HepG2 (cell line): ENCODE measurements around the gene PGRMC2. TPM values are rescaled to one million over a fixed set of nuclear protein-coding genes. Genes with fewer than 3 reads are reported as not detected.
"Not testable (repeated sequence)": the region's sequence is repeated elsewhere in the genome, so short reads cannot be mapped to it uniquely, and the experiment has no call there.

Experiments used
- ATAC-seq: fragments of 200-7000 bp; cut with Tn5 transposase; 3 replicates; pipeline ENCODE4 v1.9.1; 2020; ENCODE audit warnings: mild to moderate bottlenecking, moderate library complexity
- BruUV-seq: library from RNA; stranded (reverse); fragments of 400-500 nt; replicated peaks from 2 replicates; lab custom pipeline; 2021; lab: Mats Ljungman, UMichigan
- CTCF ChIA-PET: fragments of 300-600 bp; formaldehyde crosslinking; extraction: SDS; loops from one replicate; lab custom pipeline; 2021; ENCODE audit warnings: low total read pairs, inconsistent platforms, low intra/inter-chr PET ratio; lab: Yijun Ruan, JAX
- POLR2A ChIA-PET: fragments of 350-600 bp; sonication (Branson Sonifier 250); formaldehyde crosslinking; loops from one replicate; lab custom pipeline; 2020; ENCODE audit warnings: antibody characterized with exemption, inconsistent platforms; lab: Yijun Ruan, JAX
- DNase-seq: peaks from one replicate; pipeline ENCODE4 v3.0.0-alpha.2; 2015; ENCODE audit warnings: low spot score
- FAIRE-seq: peaks from 3 replicates; lab custom pipeline; 2011; peaks lifted over from hg19 to GRCh38; lab: Jason Lieb, UNC
- H2AFZ ChIP-seq: one replicate; pipeline ENCODE4 v1.6.1; 2011; ENCODE audit warnings: low read length, inconsistent platforms
- H3K27ac ChIP-seq: fragments of 300-600 bp; 3 replicates; pipeline ENCODE4 v1.8.0; 2011; ENCODE audit warnings: mixed run types, mild to moderate bottlenecking, mixed read lengths, low read length, inconsistent platforms; ENCODE audit not compliant: insufficient read depth; ENCODE audit errors: extremely low read length
- H3K27me3 ChIP-seq, 2 experiments: fragments of 200-600 bp in 1 of 2; 2 replicates in 1 of 2; 3 replicates in 1 of 2; pipeline versions ENCODE4 v1.6.0 to v1.8.0; 2011; ENCODE audit warnings: low read length in 2 of 2, mild to moderate bottlenecking in 2 of 2, moderate library complexity in 2 of 2, inconsistent platforms in 1 of 2; ENCODE audit not compliant: insufficient read depth in 2 of 2, control insufficient read depth in 1 of 2
- H3K36me3 ChIP-seq, 2 experiments: fragments of 200-600 bp in 1 of 2; replicated peaks in 1 of 2; 2 replicates in 1 of 2; 3 replicates in 1 of 2; pipeline versions ENCODE4 v1.5.1 to v1.8.0; 2011; ENCODE audit warnings: low read length in 2 of 2, inconsistent platforms in 1 of 2; ENCODE audit not compliant: insufficient read depth in 2 of 2, control insufficient read depth in 1 of 2
- H3K4me1 ChIP-seq: 2 replicates; pipeline ENCODE4 v1.5.1; 2012; ENCODE audit warnings: low read length, inconsistent platforms; ENCODE audit not compliant: insufficient read depth
- H3K4me2 ChIP-seq: 2 replicates; pipeline ENCODE4 v1.6.0; 2011; ENCODE audit warnings: low read depth, low read length, inconsistent platforms
- H3K4me3 ChIP-seq, 3 experiments: fragments of 200-600 bp in 1 of 3; sonication (generic), shearing (Covaris generic) in 1 of 3; replicated peaks in 1 of 3; 2 replicates each; pipeline ENCODE4 v1.5.1; 2011 to 2016; ENCODE audit warnings: low read length in 3 of 3, inconsistent platforms in 2 of 3, low read depth in 2 of 3, mild to moderate bottlenecking in 2 of 3, control low read depth in 1 of 3, mixed read lengths in 1 of 3; ENCODE audit not compliant: insufficient read depth in 1 of 3
- H3K79me2 ChIP-seq: one replicate; pipeline ENCODE4 v1.6.1; 2011; ENCODE audit warnings: low read length, inconsistent platforms; ENCODE audit not compliant: insufficient read depth
- H3K9ac ChIP-seq: 2 replicates; pipeline ENCODE4 v1.6.0; 2011; ENCODE audit warnings: mild to moderate bottlenecking, low read depth, low read length, inconsistent platforms; ENCODE audit not compliant: insufficient read depth
- H3K9me3 ChIP-seq: 2 replicates; pipeline ENCODE4 v1.5.1; 2012; ENCODE audit warnings: mild to moderate bottlenecking, low read length
- H4K20me1 ChIP-seq: 2 replicates; pipeline ENCODE4 v1.6.0; 2011; ENCODE audit warnings: inconsistent platforms, mild to moderate bottlenecking, low read length, moderate library complexity; ENCODE audit not compliant: insufficient read depth
- ARID5B ChIP-seq: IDR thresholded peaks from 2 replicates; pipeline ENCODE4 v1.4.0; 2020; ENCODE audit warnings: mild to moderate bottlenecking, missing genetic modification reagents
- HNRNPUL1 ChIP-seq: fragments of 200-400 bp; formaldehyde crosslinking; IDR thresholded peaks from 2 replicates; pipeline ENCODE4 v1.6.1; 2017; ENCODE audit warnings: low read depth, mild to moderate bottlenecking, low read length, moderate library complexity
- ZBTB20 ChIP-seq: sonication (generic); formaldehyde crosslinking; IDR thresholded peaks from 2 replicates; pipeline ENCODE4 v1.8.1; 2023; ENCODE audit warnings: missing genetic modification reagents, low read depth, mild to moderate bottlenecking, borderline replicate concordance
- ZNF652 ChIP-seq: IDR thresholded peaks from 2 replicates; pipeline ENCODE4 v1.6.1; 2016; ENCODE audit warnings: low read depth, borderline replicate concordance
- WGBS: methylation state at CpG from one replicate; pipeline ENCODE4 v1.1.6; 2017; ENCODE audit warnings: low lambda C conversion rate; 5-methylcytosine and 5-hydroxymethylcytosine counted together
- in situ Hi-C: cut with HindIII; loops from 2 replicates; pipeline ENCODE4 v1.10.0; 2017; ENCODE audit warnings: low pct_unique_long_range_greater_than_20kb; ENCODE audit not compliant: extremely low pct_ligation_motif_present
- intact Hi-C: fragments of 100-400 bp; cut with micrococcal nuclease; formaldehyde crosslinking; loops from one replicate; pipeline ENCODE4 v1.10.0; 2022; ENCODE audit not compliant: unreplicated experiment
- polyA plus RNA-seq, 8 experiments: library from polyadenylated mRNA; depleted of rRNA in 3 of 8; stranded (reverse) in 7 of 8; unstranded in 1 of 8; fragments of >200 nt; fragmentation: Illumina TruSeq in 4 of 8; extraction: Trizol in 4 of 8; gene quantifications; 2 replicates each; pipeline versions ENCODE4 v1.2.1 to v1.2.3, GENCODE V29; 2011 to 2016; ENCODE audit warnings: low read depth in 4 of 8, missing spikeins in 1 of 8, mixed read lengths in 1 of 8; ENCODE audit not compliant: insufficient read depth in 1 of 8
- total RNA-seq, 5 experiments: library from RNA; depleted of rRNA; stranded (reverse); fragments of >200 nt; fragmentation: Illumina TruSeq; extraction: Trizol; gene quantifications; 2 replicates each; pipeline ENCODE4 v1.2.3, GENCODE V29; 2016; ENCODE audit warnings: low read depth in 1 of 5
- TF ChIP-seq, protein P1 (sequence below), 2 experiments: sonication (generic) in 1 of 2; formaldehyde crosslinking in 1 of 2; IDR thresholded peaks; 2 replicates each; pipeline versions ENCODE4 v1.4.0 to v1.6.1; 2016 to 2020; ENCODE audit warnings: borderline replicate concordance in 1 of 2, low read depth in 1 of 2, mild to moderate bottlenecking in 1 of 2, missing genetic modification reagents in 1 of 2

PGRMC2 gene
- total and polyA plus RNA-seq, 2 of the 13 experiments (the other 11 are each of a cell fraction or from before 2014, with no cell fraction given): 16.0 to 19.8 TPM

- H3K9ac ChIP-seq, intact Hi-C loops, H3K79me2 ChIP-seq, FAIRE-seq, CTCF ChIA-PET, H3K36me3 ChIP-seq, H3K27ac ChIP-seq, DNase-seq, H3K27me3 ChIP-seq, in situ Hi-C loops, H2AFZ ChIP-seq, BruUV-seq, H4K20me1 ChIP-seq: not testable (repeated sequence)
- ATAC-seq: peak; percentile 90
- peaks cover 17% of the 10 kb centered on the region for H3K9me3 ChIP-seq
- peak overlapping the region in 2 of 3 experiments; percentile 15 to 18; a peak in 1 of 6 replicates for H3K4me3 ChIP-seq
- peak overlapping the region; percentile 66 for H3K4me2 ChIP-seq
- POLR2A ChIA-PET: interaction anchor here (1.4 kb wide), 1 partner anchor 18 kb away, joined by 4 read pairs; no protein-coding TSS in a partner anchor
- TF ChIP-seq ARID5B (CRISPR knock-in tag) (0 out of 2 replicates have a peak, but pooled peaks have one; percentile 8), ZNF652 (CRISPR knock-in tag) (0 out of 2 replicates have a peak, but pooled peaks have one; percentile 30), ZBTB20 (CRISPR knock-in tag) (peak; percentile 85), HNRNPUL1 (0 out of 2 replicates have a peak, but pooled peaks have one; percentile 32)
- TF ChIP-seq, protein P1, sequence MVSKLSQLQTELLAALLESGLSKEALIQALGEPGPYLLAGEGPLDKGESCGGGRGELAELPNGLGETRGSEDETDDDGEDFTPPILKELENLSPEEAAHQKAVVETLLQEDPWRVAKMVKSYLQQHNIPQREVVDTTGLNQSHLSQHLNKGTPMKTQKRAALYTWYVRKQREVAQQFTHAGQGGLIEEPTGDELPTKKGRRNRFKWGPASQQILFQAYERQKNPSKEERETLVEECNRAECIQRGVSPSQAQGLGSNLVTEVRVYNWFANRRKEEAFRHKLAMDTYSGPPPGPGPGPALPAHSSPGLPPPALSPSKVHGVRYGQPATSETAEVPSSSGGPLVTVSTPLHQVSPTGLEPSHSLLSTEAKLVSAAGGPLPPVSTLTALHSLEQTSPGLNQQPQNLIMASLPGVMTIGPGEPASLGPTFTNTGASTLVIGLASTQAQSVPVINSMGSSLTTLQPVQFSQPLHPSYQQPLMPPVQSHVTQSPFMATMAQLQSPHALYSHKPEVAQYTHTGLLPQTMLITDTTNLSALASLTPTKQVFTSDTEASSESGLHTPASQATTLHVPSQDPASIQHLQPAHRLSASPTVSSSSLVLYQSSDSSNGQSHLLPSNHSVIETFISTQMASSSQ (IDR thresholded peaks at IDR 0.05; ENCODE audit: low read depth): peak; percentile 70
- TF ChIP-seq, protein P1 (CRISPR knock-in tag; IDR thresholded peaks at IDR 0.05; ENCODE audit: borderline replicate concordance): peak; percentile 56; the same call in 1 of the 2 replicates
- WGBS: 1% methylated on average over 3 of the region's 3 CpGs
- H3K4me1 ChIP-seq: peaks cover 34% of the 10 kb centered on the region
These were observed 20.4 kb downstream of the PGRMC2 start for GRCh38 chr4:128267171-128267570.
